KMS-11 (cell line): ENCODE results near the gene ZNF646.

Experiments
- H2AFZ ChIP-seq: fragments of 200-600 bp; sonication (generic); 2 replicates; pipeline ENCODE4 v1.6.1; 2016; ENCODE audit warnings: antibody characterized with exemption, mixed run types, low read depth
- H3K27ac ChIP-seq: fragments of 200-600 bp; sonication (generic); 2 replicates; pipeline ENCODE4 v1.6.1; 2016; ENCODE audit warnings: mild to moderate bottlenecking, mixed run types
- H3K27me3 ChIP-seq: fragments of 200-600 bp; sonication (generic); 2 replicates; pipeline ENCODE4 v1.6.1; 2017; ENCODE audit warnings: mild to moderate bottlenecking, low read depth, mixed run types, moderate library complexity; ENCODE audit not compliant: insufficient read depth
- H3K36me3 ChIP-seq: fragments of 200-600 bp; sonication (generic); 2 replicates; pipeline ENCODE4 v1.6.1; 2017; ENCODE audit warnings: mild to moderate bottlenecking, mixed run types; ENCODE audit not compliant: insufficient read depth
- H3K4me1 ChIP-seq: fragments of 200-600 bp; sonication (generic); 2 replicates; pipeline ENCODE4 v1.6.1; 2016; ENCODE audit warnings: mild to moderate bottlenecking, low read depth, mixed run types; ENCODE audit not compliant: poor library complexity, severe bottlenecking
- H3K4me2 ChIP-seq: fragments of 200-600 bp; sonication (generic); 2 replicates; pipeline ENCODE4 v1.7.0; 2016; ENCODE audit warnings: mild to moderate bottlenecking, mixed run types
- H3K4me3 ChIP-seq: fragments of 200-600 bp; sonication (generic); IDR thresholded peaks from 2 replicates; pipeline ENCODE4 v1.6.1; 2017; ENCODE audit warnings: low read depth, low read length, mixed read lengths; ENCODE audit not compliant: insufficient read depth
- H3K79me2 ChIP-seq: fragments of 200-600 bp; sonication (generic); 2 replicates; pipeline ENCODE4 v1.6.1; 2016; ENCODE audit warnings: low read depth, mixed run types; ENCODE audit not compliant: insufficient read depth
- H3K9ac ChIP-seq: fragments of 200-600 bp; sonication (generic); 2 replicates; pipeline ENCODE4 v1.6.1; 2016; ENCODE audit warnings: mild to moderate bottlenecking, mixed run types
- H4K20me1 ChIP-seq: fragments of 200-600 bp; sonication (generic); 2 replicates; pipeline ENCODE4 v1.6.1; 2016; ENCODE audit warnings: mild to moderate bottlenecking, mixed run types; ENCODE audit not compliant: insufficient read depth
- CTCF ChIP-seq: fragments of 200-600 bp; sonication (generic); conservative IDR thresholded peaks from 2 replicates; pipeline ENCODE4 v1.6.1; 2017; ENCODE audit warnings: low read depth, mild to moderate bottlenecking, antibody characterized with exemption, low read length, moderate library complexity, mixed read lengths

The ZNF646 gene

GRCh38 chr16:31081428-31082351 lies 7.5 kb downstream of the ZNF646 start:
- H2AFZ ChIP-seq: no peak overlapping the region
- no peaks in the 10 kb centered on the region for H3K4me1 ChIP-seq
- no peak overlapping the region for H3K9ac ChIP-seq
- H3K27me3 ChIP-seq: no peaks in the 10 kb centered on the region
- no peak overlapping the region for H3K27ac ChIP-seq
- peaks cover 16% of the 10 kb centered on the region; the same call in 1 of the 2 replicates for H3K79me2 ChIP-seq
- H4K20me1 ChIP-seq: no peaks in the 10 kb centered on the region
- H3K4me2 ChIP-seq: no peak overlapping the region
- H3K4me3 ChIP-seq: no peak overlapping the region
- no peak for TF ChIP-seq CTCF
- no peaks in the 10 kb centered on the region; the same call in 1 of the 2 replicates for H3K36me3 ChIP-seq

- Histone ChIP-seq H3K4me3 (no peak overlapping the region), H3K4me2 (no peak overlapping the region), H2AFZ (no peak overlapping the region), H3K79me2 (peaks cover 8% of the 10 kb centered on the region; the same call in 1 of the 2 replicates), H3K27me3 (no peaks in the 10 kb centered on the region), H3K36me3 (no peaks in the 10 kb centered on the region; the same call in 1 of the 2 replicates), H4K20me1 (no peaks in the 10 kb centered on the region), H3K27ac (no peak overlapping the region), H3K4me1 (no peaks in the 10 kb centered on the region), H3K9ac (no peak overlapping the region)
- no peak for TF ChIP-seq CTCF
Measured at GRCh38 chr16:31082368-31083045, 8.3 kb downstream of the ZNF646 start.

DNA sequence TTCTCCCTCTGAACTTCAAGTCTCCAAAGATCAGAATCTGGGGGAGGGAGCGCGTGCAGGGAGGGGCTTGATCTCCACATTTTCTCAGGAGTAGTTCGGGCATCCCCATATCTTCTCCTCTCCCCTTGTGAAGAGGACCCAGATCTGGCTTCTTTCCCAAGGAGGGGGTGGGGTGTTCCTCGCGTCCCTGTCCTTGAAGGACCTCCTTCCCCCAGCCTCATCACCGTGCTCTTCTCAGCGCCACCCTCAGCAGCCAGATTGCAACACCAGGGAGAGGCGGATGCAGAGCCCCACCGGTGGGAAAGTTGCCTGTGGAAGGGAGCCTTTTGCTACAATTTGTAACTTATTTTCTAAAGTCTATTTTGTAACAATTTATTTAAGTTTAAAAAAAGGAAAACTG lies 8.9 kb downstream of the ZNF646 start:
- Histone ChIP-seq H3K36me3 (no peaks in the 10 kb centered on the region; the same call in 1 of the 2 replicates), H3K79me2 (0 out of 2 replicates have a peak, but pooled peaks cover 3% of the 10 kb centered on the region), H4K20me1 (no peaks in the 10 kb centered on the region), H3K27me3 (no peaks in the 10 kb centered on the region), H3K4me3 (no peak overlapping the region), H3K9ac (no peak overlapping the region), H3K27ac (no peak overlapping the region), H3K4me2 (no peak overlapping the region), H2AFZ (no peak overlapping the region), H3K4me1 (no peaks in the 10 kb centered on the region)
- TF ChIP-seq CTCF: no peak

DNA sequence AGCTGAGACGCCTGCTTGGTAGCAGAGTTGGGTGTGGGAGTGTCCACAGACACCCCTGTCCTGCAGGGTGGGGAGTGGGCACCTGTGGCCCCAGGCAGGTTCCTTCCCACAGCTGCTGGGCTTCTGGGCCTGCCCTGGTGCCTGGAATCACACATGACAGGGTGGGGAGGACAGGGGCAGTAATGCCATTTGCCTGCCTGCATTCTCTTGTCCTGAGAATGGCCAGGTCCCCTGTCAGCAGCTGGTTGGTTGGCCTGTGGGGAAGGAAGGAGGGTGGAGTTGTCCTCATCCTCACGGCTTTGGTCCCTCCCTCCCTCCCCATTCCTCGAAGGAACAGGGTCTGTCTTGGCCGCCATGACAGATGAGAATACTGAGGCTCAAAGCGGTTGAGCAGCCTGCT lies 9.3 kb downstream of the ZNF646 start:
- Histone ChIP-seq H4K20me1 (no peaks in the 10 kb centered on the region), H3K9ac (no peak overlapping the region), H2AFZ (no peak overlapping the region), H3K4me1 (no peaks in the 10 kb centered on the region), H3K4me2 (no peak overlapping the region), H3K36me3 (no peaks in the 10 kb centered on the region; the same call in 1 of the 2 replicates), H3K79me2 (no peaks in the 10 kb centered on the region), H3K4me3 (no peak overlapping the region), H3K27ac (no peak overlapping the region), H3K27me3 (no peaks in the 10 kb centered on the region)
- TF ChIP-seq CTCF: no peak
